T-helper 2 cell treated with Interferon-gamma antibody and Interleukin-4, amounts not matched to agents 100 ng/mL and 5 ng/mL, for 36 hours (primary cell): ENCODE measurements around the gene SPTA1. TPM values are rescaled to one million over a fixed set of nuclear protein-coding genes. Genes with fewer than 3 reads are reported as not detected.

ENCODE experiments used
- intact Hi-C: fragments of 100-400 bp; cut with micrococcal nuclease; formaldehyde crosslinking; loops from one replicate; pipeline ENCODE4 v1.15.1; 2023
- total RNA-seq: library from RNA; stranded (reverse); gene quantifications from 2 replicates; pipeline ENCODE4 v1.2.3, GENCODE V29; 2022

The SPTA1 gene
- total RNA-seq, 1 donor from 2014 or later = not detected

DNA sequence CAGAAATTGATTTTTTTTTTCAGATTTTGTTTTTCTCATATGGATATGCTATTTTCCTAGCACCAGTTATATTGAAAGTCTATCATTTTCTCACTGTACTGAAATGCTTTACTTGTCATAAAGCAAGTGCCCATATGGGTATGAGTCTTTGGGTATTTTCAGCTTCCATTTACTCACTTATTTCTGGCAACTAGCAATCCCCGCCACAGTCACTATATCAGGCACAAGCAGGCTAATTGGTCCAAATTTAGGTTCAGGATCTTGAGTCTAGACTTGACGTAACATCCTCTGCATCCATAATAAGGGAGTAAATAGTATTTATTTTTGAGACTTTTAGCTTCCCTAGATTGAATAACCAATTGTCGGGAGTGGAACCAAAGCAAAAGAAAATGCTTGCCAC, 109.0 kb downstream of the SPTA1 start:
- intact Hi-C loops = no loop called here

DNA sequence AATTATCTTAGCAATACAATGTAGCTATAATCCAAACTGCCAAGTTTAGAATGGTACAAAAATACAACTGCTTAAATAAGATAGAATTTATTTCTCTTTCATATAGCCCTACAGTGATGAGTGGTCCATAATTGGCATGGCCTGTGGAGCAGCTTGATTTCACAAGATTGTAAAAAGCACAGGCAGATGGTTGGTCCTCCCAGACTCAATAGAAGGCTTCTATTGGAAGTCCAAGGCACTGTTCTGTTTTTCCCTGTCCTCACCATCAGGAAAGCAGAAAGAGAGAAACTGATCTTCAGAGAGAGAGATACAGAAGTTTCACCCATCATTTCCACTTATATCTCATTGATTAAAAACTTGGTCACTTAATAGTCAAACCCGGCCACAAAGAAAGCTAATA, 114.3 kb downstream of the SPTA1 start:
- intact Hi-C loops = no loop called here

DNA sequence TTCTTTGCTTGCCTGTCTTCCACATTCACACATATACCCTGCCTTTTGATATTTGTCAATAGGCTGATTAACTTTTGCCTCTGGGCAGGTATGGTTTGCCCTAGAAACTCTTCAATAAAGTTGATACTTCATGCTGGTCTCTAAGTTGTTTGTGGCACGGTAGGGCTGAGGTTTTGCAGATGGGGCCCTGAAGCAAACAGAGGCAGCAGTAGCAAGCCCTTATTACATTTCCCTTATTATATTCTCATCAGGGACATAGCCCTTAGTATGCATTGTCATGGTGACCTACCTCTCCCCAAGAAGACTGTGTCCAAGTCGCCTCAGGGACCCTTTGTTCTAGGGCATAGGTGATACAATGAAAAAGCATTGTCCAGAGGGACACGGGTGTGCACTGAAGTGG, 116.0 kb downstream of the SPTA1 start, which contains the start of gene OR6P1:
OR6P1 (minus strand) TSS at position 101 of the 400 bp plus-strand sequence. CDS start 6,976 bp downstream, outside the sequence.
- intact Hi-C loops = no loop called here

DNA sequence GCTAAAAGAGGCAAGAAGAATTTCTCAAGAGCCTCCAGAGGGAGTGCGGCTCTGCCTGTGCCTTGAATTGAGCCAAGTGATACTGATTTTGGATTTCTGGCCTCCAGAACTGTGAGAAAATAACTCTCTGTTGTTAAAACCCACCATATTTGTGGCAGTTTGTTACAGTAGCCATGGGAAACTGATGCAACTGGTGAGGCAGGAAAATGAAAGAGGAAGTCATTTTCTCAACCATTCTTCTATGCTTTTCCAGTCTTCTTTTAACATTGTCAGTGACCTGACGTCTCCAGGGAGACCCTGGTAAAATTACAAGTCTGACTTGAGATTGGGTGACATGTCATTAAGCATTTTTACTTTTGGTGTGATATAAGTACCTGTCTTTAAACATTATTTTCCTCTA, 121.9 kb downstream of the SPTA1 start:
- intact Hi-C loops = no loop called here

DNA sequence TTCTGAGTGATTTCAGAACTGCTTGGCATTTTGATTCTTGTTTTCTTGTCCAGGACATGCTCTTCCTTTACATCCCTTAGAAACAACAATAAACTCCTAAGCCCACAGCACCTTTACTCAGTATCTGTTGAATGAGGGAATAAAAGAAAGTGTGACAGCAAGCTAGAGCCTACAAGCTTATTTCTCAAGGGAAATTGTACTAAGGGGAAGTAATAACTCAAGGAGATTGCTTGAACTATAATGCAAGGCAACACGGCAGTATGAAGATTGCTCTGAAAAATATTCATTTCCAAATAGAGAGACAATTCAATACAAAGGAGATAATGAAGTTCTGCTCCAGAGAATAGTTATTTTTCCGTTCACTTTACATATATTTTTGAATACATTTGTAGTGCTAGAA, 122.7 kb downstream of the SPTA1 start:
- intact Hi-C loops = no loop called here

Other genes starting within 250 kb of the SPTA1 start
- gene OR10K1, start 224.9 kb downstream of the SPTA1 start, total RNA-seq = not detected in 2 replicates
- gene OR10R2, start 214.5 kb downstream of the SPTA1 start, total RNA-seq = not detected in 2 replicates
- not detected in 2 replicates for gene OR6Y1, start 132.3 kb downstream of the SPTA1 start, total RNA-seq
- not detected in 2 replicates for gene OR6P1, start 116.1 kb downstream of the SPTA1 start, total RNA-seq
- gene OR10X1, start 106.8 kb downstream of the SPTA1 start, total RNA-seq = not detected in 2 replicates
- gene OR10Z1, start 81.4 kb downstream of the SPTA1 start, total RNA-seq = not detected in 2 replicates
- not detected in 2 replicates for gene OR6K2, start 13.9 kb upstream of the SPTA1 start, total RNA-seq
- not detected in 2 replicates for gene OR6K3, start 34.0 kb upstream of the SPTA1 start, total RNA-seq
- gene OR6K6, start 68.0 kb upstream of the SPTA1 start, total RNA-seq = not detected in 2 replicates
- gene OR6N1, start 85.5 kb upstream of the SPTA1 start, total RNA-seq = not detected in 2 replicates
- gene OR6N2, start 94.5 kb upstream of the SPTA1 start, total RNA-seq = not detected in 2 replicates
- gene MNDA, start 144.6 kb upstream of the SPTA1 start, total RNA-seq = not detected in 2 replicates
- 31.2 and 32.8 TPM in 2 replicates for gene PYHIN1, start 244.8 kb upstream of the SPTA1 start, total RNA-seq